Karpas-422 (cell line): ENCODE results near the gene TMEM59. TPM values are rescaled to one million over a fixed set of nuclear protein-coding genes. Genes with fewer than 3 reads are reported as not detected.
"Not testable (repeated sequence)": the region's sequence is repeated elsewhere in the genome, so short reads cannot be mapped to it uniquely, and the experiment has no call there.

ENCODE experiments used
- DNase-seq: peaks from one replicate; pipeline ENCODE4 v3.0.0-alpha.2; 2015
- H2AFZ ChIP-seq: fragments of 200-600 bp; sonication (generic); 2 replicates; pipeline ENCODE4 v1.6.1; 2014; ENCODE audit warnings: antibody characterized with exemption, low read length, mixed read lengths
- H3K27ac ChIP-seq: fragments of 200-600 bp; sonication (generic); 2 replicates; pipeline ENCODE4 v1.5.1; 2014; ENCODE audit warnings: mild to moderate bottlenecking, low read length, moderate library complexity
- H3K27me3 ChIP-seq: fragments of 200-600 bp; sonication (generic); 2 replicates; pipeline ENCODE4 v1.6.1; 2014; ENCODE audit warnings: low read length, mixed read lengths
- H3K36me3 ChIP-seq: fragments of 200-600 bp; sonication (generic); 2 replicates; pipeline ENCODE4 v1.6.1; 2014; ENCODE audit warnings: low read length, mixed read lengths; ENCODE audit not compliant: insufficient read depth
- H3K4me1 ChIP-seq: fragments of 200-600 bp; sonication (generic); 2 replicates; pipeline ENCODE4 v1.6.1; 2014; ENCODE audit warnings: mild to moderate bottlenecking, low read length, mixed read lengths
- H3K4me2 ChIP-seq: fragments of 200-600 bp; sonication (generic); 2 replicates; pipeline ENCODE4 v1.6.1; 2014; ENCODE audit warnings: low read length, low read depth, mild to moderate bottlenecking; ENCODE audit not compliant: poor library complexity, severe bottlenecking
- H3K4me3 ChIP-seq: fragments of 200-600 bp; sonication (generic); 2 replicates; pipeline ENCODE4 v1.5.1; 2014; ENCODE audit warnings: mild to moderate bottlenecking, antibody characterized with exemption, low read length, mixed read lengths
- H3K79me2 ChIP-seq: fragments of 200-600 bp; sonication (generic); 2 replicates; pipeline ENCODE4 v1.6.1; 2014; ENCODE audit warnings: mild to moderate bottlenecking, low read length, mixed read lengths
- H3K9ac ChIP-seq: fragments of 200-600 bp; sonication (generic); 2 replicates; pipeline ENCODE4 v1.6.0; 2014; ENCODE audit warnings: low read length
- H3K9me2 ChIP-seq: fragments of 200-600 bp; sonication (generic), shearing (Covaris generic); replicated peaks from 2 replicates; pipeline ENCODE4 v1.6.0; 2014; ENCODE audit warnings: mild to moderate bottlenecking, low read length, moderate library complexity; ENCODE audit not compliant: insufficient read depth
- H3K9me3 ChIP-seq: fragments of 300-700, 200-600 bp; sonication (generic); 2 replicates; pipeline ENCODE4 v1.6.1; 2014; ENCODE audit warnings: low read length, mixed read lengths
- H4K20me1 ChIP-seq: fragments of 200-600 bp; sonication (generic); 2 replicates; pipeline ENCODE4 v1.6.1; 2014; ENCODE audit warnings: mild to moderate bottlenecking, antibody characterized with exemption, low read length, low read depth; ENCODE audit not compliant: insufficient read depth
- total RNA-seq: library from RNA; depleted of rRNA; stranded (reverse); fragments of >200 nt; shearing (Covaris generic); gene quantifications from 2 replicates; pipeline ENCODE4 v1.2.3, GENCODE V29; 2014; ENCODE audit warnings: low replicate concordance; rRNA removed

TMEM59 gene
- total RNA-seq: 168 and 261 TPM in 2 replicates

DNA sequence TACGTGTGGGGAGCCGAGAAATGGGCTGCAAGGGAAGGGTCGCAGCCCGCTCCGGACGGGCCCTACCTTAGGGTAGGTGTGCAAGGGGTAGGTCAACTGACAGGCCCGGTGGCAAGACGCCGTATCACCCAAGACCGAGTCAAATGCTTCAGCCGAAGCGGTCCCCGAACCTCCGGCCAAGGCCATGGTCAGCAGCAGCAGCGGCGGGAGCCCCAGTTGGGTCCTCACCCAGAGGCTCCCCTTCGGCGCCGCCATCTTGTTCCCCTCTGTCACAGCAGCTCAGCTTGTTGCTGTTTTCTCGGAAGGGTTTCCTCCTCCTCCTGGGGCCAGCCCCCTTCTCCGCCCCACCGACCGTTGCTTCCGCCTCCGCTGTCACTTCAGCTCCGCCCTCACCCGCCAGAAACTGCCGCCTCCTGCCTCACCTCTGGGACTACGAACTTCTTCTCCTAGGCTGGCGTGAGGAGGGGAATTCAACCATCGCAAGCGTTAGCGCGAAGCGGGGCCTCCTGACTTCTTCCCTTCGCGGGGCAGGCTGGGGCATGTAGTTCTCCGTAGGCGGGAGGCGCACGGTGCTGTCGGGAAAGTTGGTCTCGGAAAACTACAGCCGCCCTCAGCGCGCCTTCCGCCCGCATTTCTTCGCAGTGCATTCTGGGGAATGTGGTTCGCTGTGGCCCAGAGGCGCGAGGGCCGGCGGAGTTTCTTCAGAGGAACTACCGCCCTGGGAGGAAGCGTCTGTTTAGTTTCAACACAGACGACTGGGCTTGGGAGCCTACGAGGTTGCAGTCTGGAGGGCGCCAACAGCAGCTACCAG is at the start of gene TMEM59, which contains the start of gene TCEANC2:
TMEM59 (minus strand) TSS at position 271 of the 811 bp plus-strand sequence; CDS start at position 255, 16 bp downstream.
TCEANC2 (plus strand) TSS at position 675 of the 811 bp plus-strand sequence. CDS start 815 bp downstream, outside the sequence.
- Histone ChIP-seq H4K20me1 (no peaks in the 10 kb centered on the region; the same call in 1 of the 2 replicates), H3K4me1 (peaks cover 35% of the 10 kb centered on the region), H3K9me2 (no peaks in the 10 kb centered on the region), H3K27me3 (no peaks in the 10 kb centered on the region), H3K79me2 (peaks cover 73% of the 10 kb centered on the region), H2AFZ (peak within 1 kb of the TSS; percentile 89), H3K36me3 (no peaks in the 10 kb centered on the region), H3K9me3 (no peaks in the 10 kb centered on the region), H3K27ac (peak within 1 kb of the TSS; percentile 78), H3K4me2 (peak within 1 kb of the TSS; percentile 98), H3K4me3 (peak within 1 kb of the TSS; percentile 97), H3K9ac (peak within 1 kb of the TSS; percentile 97)
- DNase-seq: peak; percentile 99

DNA sequence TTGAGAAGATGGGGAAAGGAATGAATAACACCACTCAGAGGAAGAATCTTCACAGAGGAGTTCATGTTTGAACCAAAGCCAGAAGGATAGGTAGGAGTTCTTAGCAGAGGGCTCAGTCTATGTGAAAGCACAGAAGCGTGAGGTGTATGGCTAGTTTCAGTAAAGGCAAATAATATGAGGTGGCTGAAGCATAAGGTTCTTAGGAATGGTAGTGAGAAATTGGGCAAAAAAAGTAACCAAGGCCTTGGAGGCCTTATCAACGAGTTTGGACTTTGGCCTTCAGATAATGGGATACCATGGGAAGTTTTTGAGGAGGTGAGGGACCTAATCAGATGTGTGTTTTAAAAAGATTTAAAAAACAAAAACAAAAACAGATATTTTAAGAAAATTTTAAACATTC is 47.5 kb upstream of the TMEM59 start:
- H3K27me3 ChIP-seq: no peaks in the 10 kb centered on the region
- no peak overlapping the region for H3K27ac ChIP-seq
- no peak overlapping the region for H3K9ac ChIP-seq
- no peaks in the 10 kb centered on the region for H4K20me1 ChIP-seq
- no peak overlapping the region for H3K4me2 ChIP-seq
- no peaks in the 10 kb centered on the region for H3K4me1 ChIP-seq
- H3K9me3 ChIP-seq: no peaks in the 10 kb centered on the region
- H3K4me3 ChIP-seq: no peak overlapping the region
- no peaks in the 10 kb centered on the region for H3K36me3 ChIP-seq
- no peaks in the 10 kb centered on the region for H3K9me2 ChIP-seq
- H2AFZ ChIP-seq: no peak overlapping the region
- no peaks in the 10 kb centered on the region for H3K79me2 ChIP-seq
- DNase-seq: no peak

GRCh38 chr1:54099061-54099610 is 46.1 kb upstream of the TMEM59 start:
- no peak overlapping the region for H2AFZ ChIP-seq
- H3K9me3 ChIP-seq: no peaks in the 10 kb centered on the region

DNA sequence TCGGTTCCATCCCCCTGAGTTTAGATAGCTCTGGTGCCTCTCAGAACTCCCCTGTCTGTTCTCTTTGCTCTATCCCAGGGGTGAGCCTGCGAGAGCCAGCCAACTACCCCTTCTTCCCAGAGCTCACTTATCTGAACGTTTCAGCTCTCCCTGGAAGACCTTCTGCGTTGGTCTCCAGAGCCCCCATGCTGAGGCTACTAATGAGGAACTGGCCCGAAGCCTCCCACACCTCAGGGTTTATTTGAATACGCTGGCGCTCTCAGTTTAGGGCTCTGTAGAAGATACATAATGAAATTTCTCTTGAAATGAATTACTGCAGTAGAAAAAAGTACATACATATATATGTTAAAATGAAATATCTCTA is 43.9 kb upstream of the TMEM59 start:
- DNase-seq: no peak
- Histone ChIP-seq H3K4me1 (no peaks in the 10 kb centered on the region), H3K4me2 (no peak overlapping the region)

More at GRCh38 chr1:54099061-54099610, 46.1 kb upstream of the TMEM59 start:
- no peaks in the 10 kb centered on the region for H3K27me3 ChIP-seq
- no peaks in the 10 kb centered on the region for H3K79me2 ChIP-seq
- no peak for DNase-seq
- no peak overlapping the region for H3K4me3 ChIP-seq
- no peaks in the 10 kb centered on the region for H3K4me1 ChIP-seq
- no peaks in the 10 kb centered on the region for H3K36me3 ChIP-seq
- no peak overlapping the region for H3K9ac ChIP-seq
- no peaks in the 10 kb centered on the region for H4K20me1 ChIP-seq
- H3K4me2 ChIP-seq: no peak overlapping the region
- no peaks in the 10 kb centered on the region for H3K9me2 ChIP-seq
- H3K27ac ChIP-seq: no peak overlapping the region

GRCh38 chr1:54096227-54096876 is 43.3 kb upstream of the TMEM59 start:
- H3K9me2 ChIP-seq: no peaks in the 10 kb centered on the region
- no peaks in the 10 kb centered on the region for H3K79me2 ChIP-seq
- H3K27me3 ChIP-seq: no peaks in the 10 kb centered on the region
- no peaks in the 10 kb centered on the region for H4K20me1 ChIP-seq
- H3K36me3 ChIP-seq: no peaks in the 10 kb centered on the region
- no peaks in the 10 kb centered on the region for H3K4me1 ChIP-seq
- H3K9me3 ChIP-seq: no peaks in the 10 kb centered on the region
- no peak overlapping the region for H3K27ac ChIP-seq
- no peak overlapping the region for H3K4me3 ChIP-seq
- no peak overlapping the region for H2AFZ ChIP-seq
- no peak for DNase-seq
- H3K4me2 ChIP-seq: no peak overlapping the region
- H3K9ac ChIP-seq: no peak overlapping the region

More for the DNA sequence above, 43.9 kb upstream of the TMEM59 start:
- no peak overlapping the region for H3K4me3 ChIP-seq
- no peak overlapping the region for H3K9ac ChIP-seq
- no peaks in the 10 kb centered on the region for H4K20me1 ChIP-seq
- H2AFZ ChIP-seq: no peak overlapping the region
- H3K27me3 ChIP-seq: no peaks in the 10 kb centered on the region
- no peaks in the 10 kb centered on the region for H3K9me2 ChIP-seq
- H3K36me3 ChIP-seq: no peaks in the 10 kb centered on the region
- no peaks in the 10 kb centered on the region for H3K9me3 ChIP-seq
- no peaks in the 10 kb centered on the region for H3K79me2 ChIP-seq
- no peak overlapping the region for H3K27ac ChIP-seq

GRCh38 chr1:54095546-54096226 is 42.7 kb upstream of the TMEM59 start:
- Histone ChIP-seq H2AFZ (no peak overlapping the region), H3K27me3 (no peaks in the 10 kb centered on the region), H3K9me2 (no peaks in the 10 kb centered on the region), H3K4me2 (no peak overlapping the region), H4K20me1 (no peaks in the 10 kb centered on the region), H3K9ac (no peak overlapping the region), H3K9me3 (no peaks in the 10 kb centered on the region), H3K79me2 (no peaks in the 10 kb centered on the region), H3K27ac (no peak overlapping the region), H3K4me3 (no peak overlapping the region), H3K4me1 (no peaks in the 10 kb centered on the region), H3K36me3 (no peaks in the 10 kb centered on the region)
- no peak for DNase-seq

DNA sequence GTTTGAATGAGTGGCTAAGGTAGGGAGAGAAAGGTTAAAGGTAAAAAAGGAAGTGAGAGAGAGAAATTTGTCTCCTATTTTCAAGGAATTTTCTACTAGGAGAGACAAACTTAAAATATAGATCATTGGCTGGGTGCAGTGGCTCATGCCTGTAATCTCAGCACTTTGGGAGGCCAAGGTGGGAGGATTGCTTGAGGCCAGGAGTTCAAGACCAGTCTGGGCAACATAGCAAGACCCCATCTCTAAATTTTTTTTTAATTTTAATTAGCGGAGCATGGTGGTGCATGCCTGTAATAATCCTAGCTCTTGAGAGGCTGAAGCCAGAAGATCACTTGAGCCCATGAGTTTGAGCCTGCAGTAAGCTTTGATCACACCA is 41.7 kb upstream of the TMEM59 start:
- H3K4me1 ChIP-seq, H2AFZ ChIP-seq, H3K27me3 ChIP-seq, H3K9me3 ChIP-seq, H4K20me1 ChIP-seq, H3K4me3 ChIP-seq, H3K79me2 ChIP-seq, H3K4me2 ChIP-seq, DNase-seq, H3K9me2 ChIP-seq, H3K9ac ChIP-seq, H3K36me3 ChIP-seq, H3K27ac ChIP-seq: not testable (repeated sequence)
